Fibroblast of lung (primary cell): ENCODE data around the gene CCHCR1. TPM values are rescaled to one million over a fixed set of nuclear protein-coding genes. Genes with fewer than 3 reads are reported as not detected.

Experiments used
- DNase-seq, 2 donors: peaks; one replicate each; pipeline versions ENCODE4 v3.0.0 to v3.0.0-alpha.2; 2010; ENCODE audit warnings: low read depth in 2 of 2
- H2AFZ ChIP-seq: 2 replicates; pipeline ENCODE4 v1.5.1; 2012; ENCODE audit warnings: low read length, control low read depth, inconsistent platforms
- H3K27ac ChIP-seq: 2 replicates; pipeline ENCODE4 v1.5.1; 2011; ENCODE audit warnings: low read length, control low read depth; ENCODE audit not compliant: insufficient read depth
- H3K27me3 ChIP-seq: 2 replicates; pipeline ENCODE4 v1.5.1; 2011; ENCODE audit warnings: mild to moderate bottlenecking, low read length; ENCODE audit not compliant: control insufficient read depth, insufficient read depth
- H3K36me3 ChIP-seq: 2 replicates; pipeline ENCODE4 v1.5.1; 2011; ENCODE audit warnings: low read length; ENCODE audit not compliant: control insufficient read depth, insufficient read depth
- H3K4me1 ChIP-seq: 2 replicates; pipeline ENCODE4 v1.5.1; 2011; ENCODE audit warnings: low read length; ENCODE audit not compliant: control insufficient read depth, insufficient read depth; ENCODE audit errors: extremely low read depth
- H3K4me2 ChIP-seq: 2 replicates; pipeline ENCODE4 v1.5.1; 2011; ENCODE audit warnings: low read length, control low read depth; ENCODE audit not compliant: insufficient read depth; ENCODE audit errors: extremely low read depth
- H3K4me3 ChIP-seq, 4 experiments: fragments of 200-600 bp in 1 of 4; sonication (generic) in 1 of 4; replicated peaks in 1 of 4; 2 replicates each; pipeline ENCODE4 v1.5.1; 2011 to 2016; ENCODE audit warnings: low read length in 4 of 4, low read depth in 3 of 4, mild to moderate bottlenecking in 3 of 4, control low read depth in 2 of 4, inconsistent platforms in 1 of 4, mixed read lengths in 1 of 4; ENCODE audit not compliant: insufficient read depth in 1 of 4; ENCODE audit errors: control extremely low read depth in 1 of 4
- H3K79me2 ChIP-seq: 2 replicates; pipeline ENCODE4 v1.5.1; 2012; ENCODE audit warnings: mild to moderate bottlenecking, low read length, inconsistent platforms; ENCODE audit not compliant: control insufficient read depth, insufficient read depth
- H3K9ac ChIP-seq: 2 replicates; pipeline ENCODE4 v1.5.1; 2011; ENCODE audit warnings: mild to moderate bottlenecking, low read length, control low read depth; ENCODE audit not compliant: insufficient read depth
- H3K9me3 ChIP-seq: 2 replicates; pipeline ENCODE4 v1.5.1; 2012; ENCODE audit warnings: low read depth, low read length; ENCODE audit not compliant: control insufficient read depth, insufficient read depth
- H4K20me1 ChIP-seq: 2 replicates; pipeline ENCODE4 v1.5.1; 2011; ENCODE audit warnings: low read length; ENCODE audit not compliant: control insufficient read depth, insufficient read depth; ENCODE audit errors: extremely low read depth
- CTCF ChIP-seq, 2 donors: IDR thresholded peaks in 1 of 2; conservative IDR thresholded peaks in 1 of 2; 1 replicate in 1 of 2; 2 replicates in 1 of 2; pipeline ENCODE4 v1.5.1; 2011 to 2012; ENCODE audit warnings: low read length in 2 of 2, control low read depth in 1 of 2, inconsistent platforms in 1 of 2, low read depth in 1 of 2, mild to moderate bottlenecking in 1 of 2
- EZH2 ChIP-seq: IDR thresholded peaks from 2 replicates; pipeline ENCODE4 v1.5.1; 2012; ENCODE audit warnings: low read length, control low read depth, mild to moderate bottlenecking; ENCODE audit errors: missing control alignments
- polyA plus RNA-seq, 2 donors: library from polyadenylated mRNA; depleted of rRNA in 1 of 2; stranded (reverse) in 1 of 2; unstranded in 1 of 2; fragments of >200 nt; gene quantifications; 2 replicates each; pipeline ENCODE4 v1.2.1, GENCODE V29; 2011 to 2012; ENCODE audit warnings: missing spikeins in 1 of 2
- total RNA-seq: library from RNA; depleted of rRNA; stranded (reverse); fragments of >200 nt; gene quantifications from 2 replicates; pipeline ENCODE4 v1.2.1, GENCODE V29; 2014

The CCHCR1 gene
- total and polyA plus RNA-seq, 2 donors (not counting 1 experiment from before 2014, with no cell fraction given) = 7.4 to 19.3 TPM

DNA sequence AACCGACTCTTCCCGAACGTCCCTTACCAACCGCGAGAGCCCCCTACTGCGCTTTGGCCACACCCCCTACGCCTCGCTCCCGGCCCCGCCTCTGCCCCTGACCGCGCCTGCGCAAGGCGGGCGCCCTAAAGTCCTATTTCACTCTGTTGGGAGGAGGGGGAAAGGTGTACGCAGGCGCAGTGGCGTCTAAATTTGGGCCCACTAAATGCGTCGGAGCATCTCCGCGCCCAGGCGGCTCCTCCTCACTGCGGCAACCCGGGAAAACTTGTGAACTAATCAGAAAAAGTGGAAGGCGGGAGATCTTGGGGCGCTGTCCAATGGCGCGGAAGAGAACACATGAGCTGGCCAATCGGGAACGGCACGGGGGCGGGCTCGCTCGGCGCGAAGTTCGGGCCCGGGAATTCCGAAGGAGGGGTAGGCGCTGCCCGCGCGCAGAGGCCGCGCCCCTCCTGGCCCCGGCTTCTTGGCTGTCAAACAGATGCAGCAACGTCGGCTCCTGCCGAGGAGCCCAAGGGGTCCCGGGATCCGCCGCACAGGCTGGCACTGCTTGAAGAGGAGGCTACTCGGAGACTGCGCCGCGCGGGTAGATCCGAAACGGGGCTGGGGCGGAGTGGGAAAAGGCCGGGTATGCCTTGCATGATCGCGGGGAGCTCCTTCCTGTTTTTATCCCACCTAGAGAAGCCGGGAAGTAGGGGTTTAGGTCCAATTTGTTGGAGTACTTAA lies 699 bp upstream of the CCHCR1 start, which contains the start of gene TCF19:
Gene TCF19 (plus strand): TSS at position 450 of the 723 bp plus-strand sequence. CDS start 881 bp downstream, outside the sequence.
- Histone ChIP-seq H3K4me2 (peak within 1 kb of the TSS; percentile 99), H3K4me1 (peaks cover 11% of the 10 kb centered on the region), H4K20me1 (no peaks in the 10 kb centered on the region), H3K27ac (peak within 1 kb of the TSS; percentile 76), H3K79me2 (peaks cover 23% of the 10 kb centered on the region), H3K9me3 (no peaks in the 10 kb centered on the region), H2AFZ (peak within 1 kb of the TSS; percentile 90), H3K27me3 (no peaks in the 10 kb centered on the region), H3K9ac (peak within 1 kb of the TSS; percentile 82), H3K36me3 (peaks cover 5% of the 10 kb centered on the region), H3K4me3 (peak within 1 kb of the TSS; percentile 86 to 95 (median 92))
- TF ChIP-seq EZH2 (no peak), CTCF (conservative IDR thresholded peaks at IDR 0.05 in 1 of 2, IDR thresholded peaks at IDR 0.05 in 1 of 2; ENCODE audit: low read depth in 1 of 2, low read length in 2 of 2) (no peak)
- peak; percentile 97 to 99 for DNase-seq

GRCh38 chr6:31156641-31157040 lies 961 bp downstream of the CCHCR1 start:
- no peak for TF ChIP-seq CTCF (conservative IDR thresholded peaks at IDR 0.05 in 1 of 2, IDR thresholded peaks at IDR 0.05 in 1 of 2; ENCODE audit: low read depth in 1 of 2, low read length in 2 of 2)
- TF ChIP-seq EZH2 = no peak
- Histone ChIP-seq H3K27me3 (no peaks in the 10 kb centered on the region), H4K20me1 (no peaks in the 10 kb centered on the region), H3K79me2 (peaks cover 23% of the 10 kb centered on the region), H3K4me3 (no peak overlapping the region), H2AFZ (no peak overlapping the region), H3K9me3 (no peaks in the 10 kb centered on the region), H3K4me2 (no peak overlapping the region), H3K9ac (no peak overlapping the region), H3K27ac (no peak overlapping the region), H3K4me1 (peaks cover 11% of the 10 kb centered on the region), H3K36me3 (peaks cover 5% of the 10 kb centered on the region)
- DNase-seq = no peak

GRCh38 chr6:31154436-31154835 lies 3.2 kb downstream of the CCHCR1 start:
- Histone ChIP-seq H3K36me3 (peaks cover 4% of the 10 kb centered on the region), H3K4me2 (no peak overlapping the region), H3K9me3 (no peaks in the 10 kb centered on the region), H3K9ac (no peak overlapping the region), H3K4me1 (peaks cover 7% of the 10 kb centered on the region), H4K20me1 (no peaks in the 10 kb centered on the region), H3K79me2 (peaks cover 13% of the 10 kb centered on the region), H3K4me3 (no peak overlapping the region), H3K27ac (no peak overlapping the region), H3K27me3 (no peaks in the 10 kb centered on the region), H2AFZ (no peak overlapping the region)
- no peak for TF ChIP-seq CTCF (conservative IDR thresholded peaks at IDR 0.05 in 1 of 2, IDR thresholded peaks at IDR 0.05 in 1 of 2; ENCODE audit: low read depth in 1 of 2, low read length in 2 of 2)
- TF ChIP-seq EZH2 = no peak
- DNase-seq = no peak
